ENCODE data around the gene OSBPL10. TPM values are rescaled to one million over a fixed set of nuclear protein-coding genes. Genes with fewer than 3 reads are reported as not detected.

OSBPL10 gene
- total and polyA plus RNA-seq, 5 donors from 2014 or later: 0.14 to 1.8 (median 0.21) TPM; not detected in 2

- DNase-seq (no peak), ATAC-seq (ENCODE audit: low read depth in 2 of 2) (no peak)
- Mint-ChIP-seq H3K36me3 (no peaks in the 10 kb centered on the region), H3K4me1 (no peaks in the 10 kb centered on the region), H3K4me3 (no peak overlapping the region), H3K27me3 (peaks cover 17% of the 10 kb centered on the region), H3K9me3 (peaks cover 0 to 2% (median 0%) of the 10 kb centered on the region in 7 donors), H3K27ac (no peak overlapping the region)
- Histone ChIP-seq H3K36me3 (ENCODE audit: control insufficient read depth, insufficient read depth, low read length) (no peaks in the 10 kb centered on the region), H3K27me3 (ENCODE audit: control insufficient read depth, insufficient read depth, low read length) (no peaks in the 10 kb centered on the region), H3K27ac (ENCODE audit: insufficient read depth, low read length, poor library complexity, severe bottlenecking) (no peak overlapping the region), H3K9me3 (ENCODE audit: control insufficient read depth in 2 of 2, low read length in 2 of 2) (no peaks in the 10 kb centered on the region), H3K4me3 (ENCODE audit: low read depth, low read length) (no peak overlapping the region), H3K4me1 (ENCODE audit: control insufficient read depth, insufficient read depth, low read length, poor library complexity, severe bottlenecking) (no peaks in the 10 kb centered on the region)
These were observed 96.8 kb downstream of the OSBPL10 start for GRCh38 chr3:31884251-31884650.

- Mint-ChIP-seq H3K27ac (no peak overlapping the region), H3K36me3 (no peaks in the 10 kb centered on the region), H3K4me1 (no peaks in the 10 kb centered on the region), H3K9me3 (peaks cover 0 to 2% (median 0%) of the 10 kb centered on the region in 7 donors), H3K4me3 (no peak overlapping the region), H3K27me3 (peaks cover 17% of the 10 kb centered on the region)
- H3K27ac ChIP-seq (ENCODE audit: insufficient read depth, low read length, poor library complexity, severe bottlenecking): no peak overlapping the region
- H3K4me1 ChIP-seq (ENCODE audit: control insufficient read depth, insufficient read depth, low read length, poor library complexity, severe bottlenecking): no peaks in the 10 kb centered on the region
- H3K36me3 ChIP-seq (ENCODE audit: control insufficient read depth, insufficient read depth, low read length): no peaks in the 10 kb centered on the region
- ATAC-seq (ENCODE audit: low read depth in 2 of 2) (no peak), DNase-seq (no peak)
- no peak overlapping the region for H3K4me3 ChIP-seq (ENCODE audit: low read depth, low read length)
- H3K27me3 ChIP-seq (ENCODE audit: control insufficient read depth, insufficient read depth, low read length): no peaks in the 10 kb centered on the region
- no peaks in the 10 kb centered on the region for H3K9me3 ChIP-seq (ENCODE audit: control insufficient read depth in 2 of 2, low read length in 2 of 2)
These were observed 98.2 kb downstream of the OSBPL10 start for GRCh38 chr3:31882895-31883294.

- ATAC-seq (ENCODE audit: low read depth in 2 of 2): no peak
- H3K4me3 ChIP-seq (ENCODE audit: low read depth, low read length): no peak overlapping the region
- no peaks in the 10 kb centered on the region for H3K36me3 ChIP-seq (ENCODE audit: control insufficient read depth, insufficient read depth, low read length)
- H3K4me1 Mint-ChIP-seq: no peaks in the 10 kb centered on the region
- H3K36me3 Mint-ChIP-seq: no peaks in the 10 kb centered on the region
- no peak overlapping the region for H3K27ac Mint-ChIP-seq
- H3K27me3 ChIP-seq (ENCODE audit: control insufficient read depth, insufficient read depth, low read length): no peaks in the 10 kb centered on the region
- no peaks in the 10 kb centered on the region for H3K9me3 ChIP-seq (ENCODE audit: control insufficient read depth in 2 of 2, low read length in 2 of 2)
- H3K27ac ChIP-seq (ENCODE audit: insufficient read depth, low read length, poor library complexity, severe bottlenecking): no peak overlapping the region
- H3K27me3 Mint-ChIP-seq: peaks cover 13% of the 10 kb centered on the region
- H3K9me3 Mint-ChIP-seq: peaks cover 0 to 2% (median 0%) of the 10 kb centered on the region in 7 donors
- H3K4me3 Mint-ChIP-seq: no peak overlapping the region
- no peaks in the 10 kb centered on the region for H3K4me1 ChIP-seq (ENCODE audit: control insufficient read depth, insufficient read depth, low read length, poor library complexity, severe bottlenecking)
- DNase-seq: no peak
These were observed 98.6 kb downstream of the OSBPL10 start for GRCh38 chr3:31882431-31882830.

GRCh38 chr3:31880482-31881078 lies 100.5 kb downstream of the OSBPL10 start:
- H3K4me1 ChIP-seq (ENCODE audit: control insufficient read depth, insufficient read depth, low read length, poor library complexity, severe bottlenecking): no peaks in the 10 kb centered on the region
- Mint-ChIP-seq H3K36me3 (no peaks in the 10 kb centered on the region), H3K27me3 (peaks cover 9% of the 10 kb centered on the region), H3K4me1 (no peaks in the 10 kb centered on the region), H3K9me3 (peaks cover 0 to 2% (median 0%) of the 10 kb centered on the region in 7 donors), H3K4me3 (no peak overlapping the region), H3K27ac (no peak overlapping the region)
- no peaks in the 10 kb centered on the region for H3K9me3 ChIP-seq (ENCODE audit: control insufficient read depth in 2 of 2, low read length in 2 of 2)
- no peak overlapping the region for H3K4me3 ChIP-seq (ENCODE audit: low read depth, low read length)
- H3K27me3 ChIP-seq (ENCODE audit: control insufficient read depth, insufficient read depth, low read length): no peaks in the 10 kb centered on the region
- DNase-seq (no peak), ATAC-seq (ENCODE audit: low read depth in 2 of 2) (no peak)
- H3K27ac ChIP-seq (ENCODE audit: insufficient read depth, low read length, poor library complexity, severe bottlenecking): no peak overlapping the region
- H3K36me3 ChIP-seq (ENCODE audit: control insufficient read depth, insufficient read depth, low read length): no peaks in the 10 kb centered on the region

GRCh38 chr3:31880020-31880419 lies 101.0 kb downstream of the OSBPL10 start:
- Histone ChIP-seq H3K27ac (ENCODE audit: insufficient read depth, low read length, poor library complexity, severe bottlenecking) (no peak overlapping the region), H3K27me3 (ENCODE audit: control insufficient read depth, insufficient read depth, low read length) (no peaks in the 10 kb centered on the region), H3K4me1 (ENCODE audit: control insufficient read depth, insufficient read depth, low read length, poor library complexity, severe bottlenecking) (no peaks in the 10 kb centered on the region), H3K4me3 (ENCODE audit: low read depth, low read length) (no peak overlapping the region), H3K36me3 (ENCODE audit: control insufficient read depth, insufficient read depth, low read length) (no peaks in the 10 kb centered on the region), H3K9me3 (ENCODE audit: control insufficient read depth in 2 of 2, low read length in 2 of 2) (no peaks in the 10 kb centered on the region)
- ATAC-seq (ENCODE audit: low read depth in 2 of 2) (no peak), DNase-seq (no peak)
- Mint-ChIP-seq H3K36me3 (no peaks in the 10 kb centered on the region), H3K27ac (no peak overlapping the region), H3K27me3 (peaks cover 12% of the 10 kb centered on the region), H3K4me1 (no peaks in the 10 kb centered on the region), H3K9me3 (peaks cover 0 to 2% (median 0%) of the 10 kb centered on the region in 7 donors), H3K4me3 (no peak overlapping the region)

GRCh38 chr3:31879365-31879764 lies 101.7 kb downstream of the OSBPL10 start:
- DNase-seq (no peak), ATAC-seq (ENCODE audit: low read depth in 2 of 2) (no peak)
- H3K4me1 Mint-ChIP-seq: no peaks in the 10 kb centered on the region
- no peak overlapping the region for H3K4me3 Mint-ChIP-seq
- no peak overlapping the region for H3K4me3 ChIP-seq (ENCODE audit: low read depth, low read length)
- H3K36me3 Mint-ChIP-seq: no peaks in the 10 kb centered on the region
- no peaks in the 10 kb centered on the region for H3K4me1 ChIP-seq (ENCODE audit: control insufficient read depth, insufficient read depth, low read length, poor library complexity, severe bottlenecking)
- H3K27ac ChIP-seq (ENCODE audit: insufficient read depth, low read length, poor library complexity, severe bottlenecking): no peak overlapping the region
- peaks cover 0 to 2% (median 0%) of the 10 kb centered on the region in 7 donors for H3K9me3 Mint-ChIP-seq
- no peaks in the 10 kb centered on the region for H3K9me3 ChIP-seq (ENCODE audit: control insufficient read depth in 2 of 2, low read length in 2 of 2)
- no peak overlapping the region for H3K27ac Mint-ChIP-seq
- no peaks in the 10 kb centered on the region for H3K27me3 ChIP-seq (ENCODE audit: control insufficient read depth, insufficient read depth, low read length)
- no peaks in the 10 kb centered on the region for H3K36me3 ChIP-seq (ENCODE audit: control insufficient read depth, insufficient read depth, low read length)
- peaks cover 13% of the 10 kb centered on the region for H3K27me3 Mint-ChIP-seq

- Mint-ChIP-seq H3K36me3 (no peaks in the 10 kb centered on the region), H3K27ac (no peak overlapping the region), H3K4me1 (no peaks in the 10 kb centered on the region), H3K27me3 (peaks cover 13% of the 10 kb centered on the region), H3K9me3 (peaks cover 0 to 2% (median 0%) of the 10 kb centered on the region in 7 donors), H3K4me3 (no peak overlapping the region)
- no peaks in the 10 kb centered on the region for H3K36me3 ChIP-seq (ENCODE audit: control insufficient read depth, insufficient read depth, low read length)
- no peak overlapping the region for H3K4me3 ChIP-seq (ENCODE audit: low read depth, low read length)
- H3K27me3 ChIP-seq (ENCODE audit: control insufficient read depth, insufficient read depth, low read length): no peaks in the 10 kb centered on the region
- no peak for ATAC-seq (ENCODE audit: low read depth in 2 of 2)
- DNase-seq: no peak
- H3K9me3 ChIP-seq (ENCODE audit: control insufficient read depth in 2 of 2, low read length in 2 of 2): no peaks in the 10 kb centered on the region
- no peak overlapping the region for H3K27ac ChIP-seq (ENCODE audit: insufficient read depth, low read length, poor library complexity, severe bottlenecking)
- H3K4me1 ChIP-seq (ENCODE audit: control insufficient read depth, insufficient read depth, low read length, poor library complexity, severe bottlenecking): no peaks in the 10 kb centered on the region
These were observed 102.7 kb downstream of the OSBPL10 start for GRCh38 chr3:31878231-31878838.

GRCh38 chr3:31876331-31876730 lies 104.7 kb downstream of the OSBPL10 start:
- no peaks in the 10 kb centered on the region for H3K4me1 Mint-ChIP-seq
- no peaks in the 10 kb centered on the region for H3K27me3 ChIP-seq (ENCODE audit: control insufficient read depth, insufficient read depth, low read length)
- H3K9me3 Mint-ChIP-seq: peaks cover 0 to 2% (median 0%) of the 10 kb centered on the region in 7 donors
- no peak overlapping the region for H3K27ac ChIP-seq (ENCODE audit: insufficient read depth, low read length, poor library complexity, severe bottlenecking)
- no peaks in the 10 kb centered on the region for H3K36me3 Mint-ChIP-seq
- H3K4me1 ChIP-seq (ENCODE audit: control insufficient read depth, insufficient read depth, low read length, poor library complexity, severe bottlenecking): no peaks in the 10 kb centered on the region
- no peak for DNase-seq
- H3K4me3 Mint-ChIP-seq: no peak overlapping the region
- H3K27me3 Mint-ChIP-seq: peaks cover 8% of the 10 kb centered on the region
- no peak for ATAC-seq (ENCODE audit: low read depth in 2 of 2)
- no peaks in the 10 kb centered on the region for H3K36me3 ChIP-seq (ENCODE audit: control insufficient read depth, insufficient read depth, low read length)
- H3K27ac Mint-ChIP-seq: no peak overlapping the region
- no peaks in the 10 kb centered on the region for H3K9me3 ChIP-seq (ENCODE audit: control insufficient read depth in 2 of 2, low read length in 2 of 2)
- no peak overlapping the region for H3K4me3 ChIP-seq (ENCODE audit: low read depth, low read length)

Data from CD4-positive, CD25-positive, alpha-beta regulatory T cell (primary cell).